ENCODE results near the gene FRMD4A.

The FRMD4A gene

DNA sequence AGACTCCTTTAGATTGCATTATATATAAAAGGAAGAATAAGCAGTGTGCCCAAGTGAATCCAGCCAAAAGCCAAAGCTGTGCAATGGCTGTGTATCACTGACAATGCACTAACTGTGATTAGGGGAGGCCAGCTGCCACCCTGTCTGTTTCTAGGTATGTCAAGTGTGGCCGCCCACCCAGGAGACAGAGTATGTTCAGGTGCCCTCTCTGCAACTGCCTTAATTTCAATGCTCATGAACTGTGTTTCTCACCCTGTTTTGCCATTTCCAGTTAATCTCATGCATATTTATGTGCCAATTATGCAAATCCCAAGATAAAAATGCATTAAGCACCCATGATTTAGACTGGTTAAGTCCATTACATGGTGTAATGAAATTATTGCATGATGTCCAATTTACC lies 159.4 kb downstream of the FRMD4A start:
- no peaks in the 10 kb centered on the region for H3K4me1 ChIP-seq (ENCODE audit: low read length)
- no peaks in the 10 kb centered on the region for H3K27me3 ChIP-seq (replicated peaks; ENCODE audit: insufficient read depth, low read length)
- H3K9me2 ChIP-seq (replicated peaks; ENCODE audit: insufficient read depth, low read length), result no peaks in the 10 kb centered on the region
- no peaks in the 10 kb centered on the region for H3F3A ChIP-seq (ENCODE audit: insufficient read depth, low read length)
- no peak overlapping the region for H3K4me2 ChIP-seq (ENCODE audit: low read depth, low read length)
- TF ChIP-seq CTCF (IDR thresholded peaks at IDR 0.05; ENCODE audit: low read length), result no peak
- TF ChIP-seq EZH2phosphoT487 (IDR thresholded peaks at IDR 0.05; ENCODE audit: low read length), result no peak
- TF ChIP-seq EZH2 (optimal IDR thresholded peaks at IDR 0.05; ENCODE audit: low read depth, low read length), result no peak
- H3K79me2 ChIP-seq (ENCODE audit: low read length), result no peaks in the 10 kb centered on the region
- no peak overlapping the region for H2AFZ ChIP-seq (ENCODE audit: low read length)
- no peak overlapping the region for H3K9ac ChIP-seq (ENCODE audit: low read length)
- H3K9me3 ChIP-seq (replicated peaks; ENCODE audit: insufficient read depth, low read length), result no peaks in the 10 kb centered on the region
- no peaks in the 10 kb centered on the region for H3K36me3 ChIP-seq (replicated peaks; ENCODE audit: insufficient read depth, low read length)
- DNase-seq, result no peak
- H3K4me3 ChIP-seq (ENCODE audit: low read length), result no peak overlapping the region
- H4K20me1 ChIP-seq (ENCODE audit: insufficient read depth, low read length), result no peaks in the 10 kb centered on the region
- H3K27ac ChIP-seq (ENCODE audit: low read length), result no peak overlapping the region

GRCh38 chr10:14163377-14164086 lies 167.2 kb downstream of the FRMD4A start:
- Histone ChIP-seq H3K4me1 (ENCODE audit: low read length) (no peaks in the 10 kb centered on the region), H3F3A (ENCODE audit: insufficient read depth, low read length) (no peaks in the 10 kb centered on the region), H2AFZ (ENCODE audit: low read length) (no peak overlapping the region), H3K9me2 (replicated peaks; ENCODE audit: insufficient read depth, low read length) (no peaks in the 10 kb centered on the region), H3K79me2 (ENCODE audit: low read length) (no peaks in the 10 kb centered on the region), H3K4me2 (ENCODE audit: low read depth, low read length) (no peak overlapping the region), H3K27ac (ENCODE audit: low read length) (no peak overlapping the region), H3K9me3 (replicated peaks; ENCODE audit: insufficient read depth, low read length) (no peaks in the 10 kb centered on the region), H3K27me3 (replicated peaks; ENCODE audit: insufficient read depth, low read length) (no peaks in the 10 kb centered on the region), H3K36me3 (replicated peaks; ENCODE audit: insufficient read depth, low read length) (no peaks in the 10 kb centered on the region), H3K4me3 (ENCODE audit: low read length) (no peak overlapping the region), H4K20me1 (ENCODE audit: insufficient read depth, low read length) (no peaks in the 10 kb centered on the region), H3K9ac (ENCODE audit: low read length) (no peak overlapping the region)
- no peak for TF ChIP-seq CTCF (IDR thresholded peaks at IDR 0.05; ENCODE audit: low read length)
- no peak for TF ChIP-seq EZH2phosphoT487 (IDR thresholded peaks at IDR 0.05; ENCODE audit: low read length)
- TF ChIP-seq EZH2 (optimal IDR thresholded peaks at IDR 0.05; ENCODE audit: low read depth, low read length), result no peak
- DNase-seq, result no peak

GRCh38 chr10:14162629-14163344 lies 167.9 kb downstream of the FRMD4A start:
- no peaks in the 10 kb centered on the region for H3K4me1 ChIP-seq (ENCODE audit: low read length)
- H3K9me2 ChIP-seq (replicated peaks; ENCODE audit: insufficient read depth, low read length), result no peaks in the 10 kb centered on the region
- H3K79me2 ChIP-seq (ENCODE audit: low read length), result no peaks in the 10 kb centered on the region
- no peak overlapping the region for H3K9ac ChIP-seq (ENCODE audit: low read length)
- H3K27me3 ChIP-seq (replicated peaks; ENCODE audit: insufficient read depth, low read length), result no peaks in the 10 kb centered on the region
- no peak overlapping the region for H2AFZ ChIP-seq (ENCODE audit: low read length)
- no peaks in the 10 kb centered on the region for H3F3A ChIP-seq (ENCODE audit: insufficient read depth, low read length)
- TF ChIP-seq CTCF (IDR thresholded peaks at IDR 0.05; ENCODE audit: low read length), result no peak
- no peaks in the 10 kb centered on the region for H3K9me3 ChIP-seq (replicated peaks; ENCODE audit: insufficient read depth, low read length)
- no peak for DNase-seq
- H3K4me3 ChIP-seq (ENCODE audit: low read length), result no peak overlapping the region
- no peak overlapping the region for H3K27ac ChIP-seq (ENCODE audit: low read length)
- H4K20me1 ChIP-seq (ENCODE audit: insufficient read depth, low read length), result no peaks in the 10 kb centered on the region
- H3K36me3 ChIP-seq (replicated peaks; ENCODE audit: insufficient read depth, low read length), result no peaks in the 10 kb centered on the region
- H3K4me2 ChIP-seq (ENCODE audit: low read depth, low read length), result no peak overlapping the region

Measured in MM.1S (cell line).